ENCODE measurements around the gene MACF1.

DNA sequence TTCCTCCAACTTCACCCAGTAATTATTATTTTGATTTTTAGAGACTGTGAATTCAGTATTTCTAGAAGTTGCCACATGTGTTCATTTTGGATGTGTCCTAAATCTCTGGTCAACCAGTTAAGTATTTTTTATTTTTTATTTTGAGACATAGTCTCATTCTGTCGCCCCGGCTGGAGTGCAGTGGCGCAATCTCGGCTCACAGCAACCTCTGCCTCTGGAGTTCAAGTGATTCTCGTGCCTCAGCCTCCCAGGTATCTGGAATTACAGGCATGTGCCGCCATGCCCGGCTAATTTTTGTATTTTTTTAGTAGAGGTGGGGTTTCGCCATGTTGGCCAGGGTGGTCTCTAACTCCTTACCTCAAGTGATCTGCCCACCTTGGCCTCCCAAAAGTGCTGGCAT lies 8.0 kb downstream of the MACF1 start:
- TF ChIP-seq, protein P1, sequence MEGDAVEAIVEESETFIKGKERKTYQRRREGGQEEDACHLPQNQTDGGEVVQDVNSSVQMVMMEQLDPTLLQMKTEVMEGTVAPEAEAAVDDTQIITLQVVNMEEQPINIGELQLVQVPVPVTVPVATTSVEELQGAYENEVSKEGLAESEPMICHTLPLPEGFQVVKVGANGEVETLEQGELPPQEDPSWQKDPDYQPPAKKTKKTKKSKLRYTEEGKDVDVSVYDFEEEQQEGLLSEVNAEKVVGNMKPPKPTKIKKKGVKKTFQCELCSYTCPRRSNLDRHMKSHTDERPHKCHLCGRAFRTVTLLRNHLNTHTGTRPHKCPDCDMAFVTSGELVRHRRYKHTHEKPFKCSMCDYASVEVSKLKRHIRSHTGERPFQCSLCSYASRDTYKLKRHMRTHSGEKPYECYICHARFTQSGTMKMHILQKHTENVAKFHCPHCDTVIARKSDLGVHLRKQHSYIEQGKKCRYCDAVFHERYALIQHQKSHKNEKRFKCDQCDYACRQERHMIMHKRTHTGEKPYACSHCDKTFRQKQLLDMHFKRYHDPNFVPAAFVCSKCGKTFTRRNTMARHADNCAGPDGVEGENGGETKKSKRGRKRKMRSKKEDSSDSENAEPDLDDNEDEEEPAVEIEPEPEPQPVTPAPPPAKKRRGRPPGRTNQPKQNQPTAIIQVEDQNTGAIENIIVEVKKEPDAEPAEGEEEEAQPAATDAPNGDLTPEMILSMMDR (IDR thresholded peaks at IDR 0.05) = no peak
- TF ChIP-seq POLR2A (IDR thresholded peaks at IDR 0.05) = no peak
